Measurements from ENCODE around the gene FBXO31. TPM values are rescaled to one million over a fixed set of nuclear protein-coding genes. Genes with fewer than 3 reads are reported as not detected.

Gene FBXO31
- total and polyA plus RNA-seq, 2 of the 8 experiments (the other 6 are each of a cell fraction or from before 2014, with no cell fraction given): 8.3 to 21.6 TPM

GRCh38 chr16:87351320-87351698 is 32.3 kb downstream of the FBXO31 start:
- Histone ChIP-seq H3K4ac (replicated peaks; ENCODE audit: insufficient read length, low read depth, low read length) (no peak overlapping the region), H3K36me3 (ENCODE audit: control insufficient read depth in 2 of 4, insufficient read depth in 4 of 4, low read length in 3 of 4) (peaks cover 0 to 3% (median 0%) of the 10 kb centered on the region in 4 experiments; a peak in 2 of 8 replicates), H2BK12ac (ENCODE audit: low read depth, low read length) (no peak overlapping the region), H4K5ac (ENCODE audit: insufficient read length, low read depth, low read length) (no peak overlapping the region), H4K91ac (replicated peaks; ENCODE audit: insufficient read length, low read length) (no peak overlapping the region), H3K23me2 (ENCODE audit: low read depth, low read length) (no peaks in the 10 kb centered on the region), H3K9ac (replicated peaks in 1 of 4; ENCODE audit: extremely low read depth in 1 of 4, low read depth in 3 of 4, low read length in 3 of 4) (no peak overlapping the region), H3K23ac (ENCODE audit: insufficient read length) (no peak overlapping the region), H3K14ac (ENCODE audit: insufficient read length) (no peak overlapping the region), H2BK20ac (ENCODE audit: low read length) (no peak overlapping the region), H3K9me3 (ENCODE audit: insufficient read depth in 2 of 2, low read depth in 1 of 2, low read length in 1 of 2) (no peaks in the 10 kb centered on the region), H3K27ac (ENCODE audit: low read depth, low read length) (no peak overlapping the region), H3K79me1 (ENCODE audit: low read depth, low read length) (peaks cover 8% of the 10 kb centered on the region), H3K79me2 (ENCODE audit: control insufficient read depth in 1 of 2, insufficient read depth in 2 of 2, low read length in 2 of 2) (no peaks in the 10 kb centered on the region; a peak in 1 of 4 replicates), H4K8ac (ENCODE audit: extremely low read depth, insufficient read depth, low read length) (no peak overlapping the region), H3K56ac (replicated peaks; ENCODE audit: insufficient read length, low read depth, low read length) (no peak overlapping the region), H2AFZ (ENCODE audit: low read length) (no peak overlapping the region), H2AK5ac (ENCODE audit: low read depth, low read length) (no peak overlapping the region), H3K4me3 (ENCODE audit: extremely low read depth in 1 of 4, insufficient read depth in 2 of 4, low read depth in 3 of 4, low read length in 4 of 4) (no peak overlapping the region), H2BK15ac (ENCODE audit: low read length) (no peak overlapping the region), H4K20me1 (replicated peaks in 1 of 2; ENCODE audit: control insufficient read depth in 1 of 2, insufficient read depth in 2 of 2, low read length in 2 of 2) (peaks cover 0 to 7% of the 10 kb centered on the region in 2 experiments), H3K4me2 (ENCODE audit: insufficient read depth in 1 of 2, low read depth in 2 of 2, low read length in 2 of 2) (no peak overlapping the region), H3K18ac (ENCODE audit: extremely low read depth, low read length) (no peak overlapping the region), H2BK120ac (replicated peaks; ENCODE audit: low read depth, low read length) (no peak overlapping the region), H3K27me3 (replicated peaks in 1 of 4; ENCODE audit: control insufficient read depth in 3 of 4, extremely low read depth in 1 of 4, insufficient read depth in 3 of 4, low read length in 3 of 4) (no peaks in the 10 kb centered on the region), H2BK5ac (ENCODE audit: low read depth, low read length) (no peak overlapping the region; the same call in 1 of the 2 replicates), H3K4me1 (replicated peaks in 1 of 4; ENCODE audit: control insufficient read depth in 3 of 4, insufficient read depth in 4 of 4, low read length in 3 of 4) (no peaks in the 10 kb centered on the region; a peak in 1 of 7 replicates)
- ChIA-PET POLR2A (ENCODE audit: partially characterized antibody) (no interaction called here), CTCF (ENCODE audit: partially characterized antibody) (interaction anchor here (0.8 kb wide), 1 partner anchor 26 kb away, joined by 3 read pairs; no protein-coding TSS in a partner anchor)
- DNase-seq (ENCODE audit: low read depth in 1 of 2, low spot score in 2 of 2) (no peak), FAIRE-seq (no peak)
- 67% methylated on average over 9 of the region's 9 CpGs; no CpG with 5 or more reads in 1 of the 2 experiments for WGBS, 2 experiments (ENCODE audit: extremely low coverage in 1 of 2, insufficient coverage in 1 of 2, insufficient read length in 1 of 2, insufficient replicate concordance in 2 of 2, low coverage in 1 of 2, low lambda C conversion rate in 2 of 2, missing lambda C conversion rate in 1 of 2)
- TF ChIP-seq ASH2L (IDR thresholded peaks at IDR 0.05; ENCODE audit: low read length) (no peak), CBX5 (IDR thresholded peaks at IDR 0.05; ENCODE audit: low read depth, low read length) (no peak), POLR2AphosphoS5 (IDR thresholded peaks at IDR 0.05; ENCODE audit: low read depth, low read length) (no peak), MAFK (IDR thresholded peaks at IDR 0.05; ENCODE audit: low read depth, low read length) (no peak), BCL11A (IDR thresholded peaks at IDR 0.05; ENCODE audit: low read depth in 2 of 2, low read length in 2 of 2) (no peak), EGR1 (IDR thresholded peaks at IDR 0.05; ENCODE audit: borderline replicate concordance, low read depth, low read length) (no peak), KDM1A (IDR thresholded peaks at IDR 0.05; ENCODE audit: borderline replicate concordance, low read length) (no peak), TCF12 (IDR thresholded peaks at IDR 0.05; ENCODE audit: low read depth, low read length) (no peak), ATF2 (IDR thresholded peaks at IDR 0.05; ENCODE audit: low read length) (no peak)

All from H1 (cell line).